HG03439 (cell line): ENCODE measurements around the gene UBN1.

Source experiments
- ATAC-seq: cut with Tn5 transposase; IDR thresholded peaks from one replicate; pipeline ENCODE4 v1.9.1; 2021; ENCODE audit warnings: mild to moderate bottlenecking, moderate library complexity; ENCODE audit not compliant: unreplicated experiment

The UBN1 gene

DNA sequence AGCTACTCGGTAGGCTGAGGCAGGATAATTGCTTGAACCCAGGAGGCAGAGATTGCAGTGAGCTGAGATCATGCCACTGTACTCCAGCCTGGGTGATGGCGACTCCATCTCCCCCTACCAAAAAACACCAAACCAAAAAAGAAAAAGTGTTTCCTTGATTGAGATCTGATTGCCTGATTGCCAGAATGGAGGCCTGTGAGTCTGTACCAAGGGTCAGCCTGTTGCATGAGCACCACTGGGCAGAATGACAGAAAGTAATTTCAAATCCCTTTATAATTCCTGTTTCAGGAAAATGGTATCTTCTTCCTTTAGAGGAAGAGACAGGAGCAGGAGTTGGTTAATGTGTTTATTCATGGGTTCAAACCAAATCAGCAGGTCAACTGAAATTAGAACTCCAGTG, 8.5 kb downstream of the UBN1 start:
- no peak for ATAC-seq

DNA sequence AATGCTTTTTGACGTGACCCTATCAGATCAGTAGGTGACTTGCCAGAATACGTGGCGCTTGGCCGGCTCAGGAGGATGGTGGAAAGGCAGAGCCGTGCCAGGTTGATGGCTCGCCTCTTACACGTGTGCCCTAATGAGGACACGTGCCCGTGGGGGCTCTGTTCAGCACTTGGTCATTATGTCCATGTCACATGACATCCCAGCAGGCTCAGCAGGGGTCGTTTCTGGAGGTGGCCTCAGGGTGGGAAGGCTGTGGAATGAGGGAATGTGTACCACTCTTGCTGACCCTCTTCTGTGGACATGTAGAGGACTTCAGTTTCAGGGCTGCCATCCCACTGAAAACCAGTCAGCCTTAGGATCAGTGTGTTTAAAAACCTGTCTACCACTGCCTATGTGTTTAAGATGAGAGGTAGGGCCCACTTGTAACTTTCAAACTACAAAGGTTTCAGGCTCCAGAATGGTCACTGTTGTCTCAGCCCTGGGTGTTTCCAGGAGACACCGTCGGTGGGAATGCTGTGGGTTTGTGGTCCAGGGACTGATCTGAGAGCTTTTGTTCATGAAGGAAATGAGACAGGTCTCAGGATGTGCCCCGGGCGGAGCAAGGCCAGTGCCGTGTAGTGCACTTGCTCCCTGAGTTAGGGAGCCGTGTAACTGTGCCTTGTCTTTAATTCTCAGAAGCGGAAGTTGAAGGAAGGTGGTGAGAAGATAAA, 12.1 kb downstream of the UBN1 start:
- ATAC-seq: no peak

DNA sequence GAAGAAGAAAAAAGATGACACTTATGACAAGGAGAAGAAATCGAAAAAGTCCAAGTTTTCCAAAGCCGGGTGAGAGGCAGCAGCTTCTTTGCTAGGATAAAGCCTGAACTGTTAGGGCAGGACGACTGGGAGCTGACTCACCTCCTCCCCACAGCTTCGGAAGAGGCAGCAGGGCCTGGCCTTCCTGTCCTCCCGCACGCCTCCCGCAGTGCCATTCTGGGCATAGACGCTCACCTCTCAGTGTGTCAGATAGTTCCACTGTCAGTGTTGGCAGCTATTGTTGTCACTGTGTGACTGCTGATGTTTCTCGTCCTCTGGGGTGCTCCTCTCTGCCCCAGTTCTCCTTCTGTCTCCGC, 12.6 kb downstream of the UBN1 start:
- ATAC-seq: no peak

DNA sequence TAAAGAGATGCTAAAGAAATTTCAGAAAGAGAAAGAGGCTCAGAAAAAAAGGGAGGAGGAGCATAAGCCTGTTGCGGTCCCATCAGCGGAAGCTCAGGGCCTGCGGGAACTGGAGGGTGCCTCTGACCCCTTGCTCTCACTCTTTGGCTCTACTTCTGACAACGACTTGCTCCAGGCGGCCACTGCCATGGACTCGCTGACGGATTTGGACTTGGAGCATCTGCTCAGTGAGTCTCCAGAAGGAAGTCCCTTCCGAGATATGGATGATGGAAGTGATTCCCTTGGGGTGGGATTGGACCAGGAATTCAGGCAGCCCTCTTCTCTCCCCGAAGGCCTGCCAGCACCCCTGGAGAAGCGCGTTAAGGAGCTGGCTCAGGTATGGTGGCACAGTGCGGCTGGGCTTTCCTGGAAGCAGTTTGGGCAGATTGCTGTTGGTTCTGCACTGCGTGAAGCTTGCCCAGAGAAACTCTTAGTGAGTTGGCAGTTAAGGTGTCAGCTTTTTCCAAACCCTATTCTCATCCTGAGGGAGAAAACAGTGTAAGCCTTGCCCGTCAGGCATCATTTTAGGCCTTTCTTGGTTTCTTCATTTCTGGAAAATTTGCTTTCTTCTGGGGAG, 13.6 kb downstream of the UBN1 start:
- no peak for ATAC-seq

DNA sequence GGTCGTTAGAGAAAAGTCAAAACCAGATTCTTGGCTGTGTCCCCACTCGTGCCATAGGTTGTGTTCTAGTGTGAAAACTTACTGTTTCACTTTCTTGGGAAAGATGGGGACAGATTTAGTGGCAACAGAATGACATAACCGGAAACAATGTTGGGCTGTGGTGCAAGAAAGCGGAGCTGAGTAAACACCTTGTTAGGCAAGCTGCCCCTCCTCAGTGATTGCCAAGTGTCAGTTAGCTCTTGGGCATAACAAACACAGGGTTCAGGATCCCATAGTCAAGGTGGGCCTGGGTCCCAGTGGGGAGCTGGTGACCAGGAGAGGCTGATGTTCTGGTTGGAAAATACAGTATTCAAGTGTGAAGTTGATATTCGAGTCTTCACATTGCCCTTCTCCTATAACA, 15.4 kb downstream of the UBN1 start:
- no peak for ATAC-seq

DNA sequence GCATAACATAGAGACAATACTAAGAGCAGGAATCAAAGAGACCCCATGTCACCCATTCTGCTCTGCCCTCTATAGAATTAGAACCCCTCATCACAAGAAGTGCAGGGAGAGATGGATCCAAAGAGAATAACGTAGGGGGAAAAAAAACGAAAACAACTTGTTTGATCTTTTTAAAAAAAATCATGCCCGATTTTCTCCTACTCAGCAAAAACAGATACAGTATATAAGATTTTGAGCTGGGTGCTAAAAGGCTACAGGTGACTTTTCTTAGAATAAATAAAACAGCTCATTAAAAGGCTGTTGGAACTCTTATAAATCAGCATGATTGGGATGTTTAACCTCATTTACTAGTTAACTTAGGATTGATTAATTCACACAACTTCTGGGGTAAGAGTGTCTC, 17.4 kb downstream of the UBN1 start:
- ATAC-seq: no peak

DNA sequence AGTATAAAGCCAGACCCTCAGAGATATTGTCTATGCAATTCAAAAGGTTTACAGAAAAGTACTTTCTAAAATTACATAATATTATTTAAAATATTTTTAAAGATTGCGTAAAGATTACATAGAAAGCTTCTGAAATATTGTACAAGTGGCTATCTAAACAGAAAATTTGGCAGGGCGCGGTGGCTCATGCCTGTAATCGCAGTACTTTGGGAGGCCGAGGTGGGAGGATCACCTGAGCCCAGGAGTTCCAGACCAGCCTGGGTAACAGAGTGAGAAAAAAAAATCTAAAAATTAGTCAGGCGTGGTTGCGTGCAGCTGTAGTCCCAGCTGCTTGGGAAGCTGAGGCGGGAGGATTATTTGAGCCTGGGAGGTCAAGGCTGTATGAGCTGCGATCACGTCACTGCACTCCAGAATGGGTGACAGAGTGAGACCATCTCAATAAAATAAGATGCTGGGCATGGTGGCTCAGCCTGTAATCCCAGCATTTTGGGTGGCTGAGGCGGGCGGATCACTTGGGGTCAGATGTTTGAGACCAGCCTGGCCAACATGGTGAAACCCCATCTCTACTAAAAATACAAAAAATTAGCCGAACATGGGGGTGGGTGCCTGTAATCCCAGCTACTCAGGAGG, 18.1 kb downstream of the UBN1 start:
- no peak for ATAC-seq

DNA sequence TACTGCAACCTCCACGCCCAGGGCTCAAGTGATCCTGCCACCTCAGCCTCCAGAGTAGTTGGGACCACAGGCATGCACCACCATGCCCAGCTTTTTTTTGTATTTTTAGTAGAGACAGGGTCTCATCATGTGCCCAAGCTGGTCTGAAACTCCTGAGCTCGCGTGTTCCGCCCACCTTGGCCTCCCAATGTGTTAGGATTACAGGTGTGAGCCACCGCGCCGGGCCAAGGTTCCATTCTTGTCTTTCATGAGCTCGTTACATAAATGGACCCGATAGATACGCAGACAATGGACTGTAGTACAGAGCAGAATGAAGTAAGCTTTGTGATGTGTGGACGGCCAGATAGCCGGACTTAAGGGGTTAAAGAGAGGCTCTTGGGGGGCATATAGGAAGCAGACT, 19.3 kb downstream of the UBN1 start:
- no peak for ATAC-seq

DNA sequence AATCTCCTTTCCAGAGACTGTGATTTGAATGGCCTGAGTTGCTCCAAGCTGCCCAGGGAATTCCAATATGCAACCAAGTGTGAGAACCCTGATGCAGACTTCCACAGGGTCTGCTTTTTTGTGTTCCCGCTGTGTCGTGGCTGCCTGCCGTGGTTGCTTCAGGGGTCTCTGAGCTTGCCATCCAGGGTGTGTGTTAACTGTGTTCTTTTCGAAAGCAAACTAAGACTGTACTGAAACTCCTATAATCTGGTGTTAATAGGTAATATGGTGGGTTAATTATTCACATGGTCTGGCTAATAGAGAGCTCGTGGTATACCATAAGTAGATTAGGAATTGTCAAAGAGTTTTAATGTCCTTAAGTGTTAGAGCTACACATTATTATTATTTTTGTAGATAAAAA, 20.7 kb downstream of the UBN1 start:
- no peak for ATAC-seq

DNA sequence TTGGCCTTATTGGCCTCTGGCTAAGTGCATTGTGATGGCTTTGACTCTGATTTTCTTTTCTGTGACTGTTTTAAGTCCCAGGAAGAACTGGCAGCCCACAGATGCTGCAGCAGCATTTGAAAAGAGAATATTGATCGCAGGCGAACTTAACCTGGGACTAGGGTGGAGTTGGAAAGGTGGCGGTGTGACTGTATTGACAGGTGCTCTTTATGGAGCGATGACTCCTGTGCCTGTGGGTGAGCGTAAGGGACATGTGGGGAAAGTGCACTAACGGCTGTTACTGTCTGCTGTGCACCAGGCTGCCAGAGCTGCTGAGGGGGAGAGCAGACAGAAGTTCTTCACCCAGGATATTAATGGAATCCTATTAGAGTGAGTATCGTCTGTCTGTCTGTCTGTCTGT, 21.3 kb downstream of the UBN1 start:
- ATAC-seq: no peak

DNA sequence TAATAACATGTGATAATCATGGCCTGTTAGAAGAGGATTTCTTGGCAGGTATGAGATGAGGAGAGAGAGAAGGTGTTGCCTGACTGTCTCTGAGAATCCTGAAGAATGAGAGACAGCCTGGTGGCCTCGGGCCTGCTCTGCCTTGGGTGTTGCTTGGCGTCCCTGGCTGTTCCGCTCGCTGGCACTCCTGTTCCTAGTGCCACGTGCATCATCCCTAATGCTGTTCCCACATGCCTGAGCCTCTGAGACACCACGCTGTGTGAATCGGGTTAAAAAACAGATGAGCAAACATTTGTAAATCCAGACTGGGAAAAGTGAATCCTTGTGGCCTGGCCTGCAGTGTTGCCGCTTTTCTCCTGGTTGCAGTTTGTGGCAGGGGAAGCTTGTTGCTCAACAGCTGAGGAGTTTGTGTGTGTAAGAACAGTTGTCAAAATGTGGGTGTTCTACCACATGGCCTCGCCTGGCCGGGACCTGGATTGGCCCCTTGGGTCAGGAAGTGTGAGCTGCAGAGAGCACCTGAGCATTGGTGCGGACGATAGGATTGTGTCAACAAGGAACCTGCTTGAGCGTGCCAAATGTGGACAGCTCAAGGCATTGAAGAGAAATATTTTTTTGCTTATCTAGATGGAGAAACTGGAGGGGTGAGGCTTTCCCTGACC, 22.0 kb downstream of the UBN1 start:
- ATAC-seq: no peak

DNA sequence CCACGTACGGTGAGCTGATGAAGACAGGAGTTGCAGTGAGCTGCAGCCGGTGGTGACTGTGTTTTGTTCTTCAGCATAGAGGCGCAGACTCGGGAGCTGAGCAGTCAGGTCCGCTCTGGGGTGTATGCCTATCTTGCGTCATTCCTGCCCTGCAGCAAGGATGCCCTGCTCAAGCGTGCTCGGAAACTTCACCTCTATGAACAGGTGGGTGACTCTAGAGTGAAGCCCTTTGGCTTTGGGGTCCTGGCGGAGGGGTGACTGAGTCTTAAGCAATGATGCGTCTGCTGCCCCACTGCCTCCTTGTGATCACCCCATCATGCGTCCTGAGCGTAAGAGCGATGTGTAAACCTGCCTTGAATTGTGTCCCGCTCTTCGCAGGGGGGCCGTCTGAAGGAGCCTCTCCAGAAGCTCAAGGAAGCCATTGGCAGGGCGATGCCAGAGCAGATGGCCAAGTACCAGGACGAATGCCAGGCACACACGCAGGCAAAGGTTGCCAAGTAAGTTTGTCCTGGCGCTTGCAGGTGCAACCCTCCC, 22.9 kb downstream of the UBN1 start:
- no peak for ATAC-seq

DNA sequence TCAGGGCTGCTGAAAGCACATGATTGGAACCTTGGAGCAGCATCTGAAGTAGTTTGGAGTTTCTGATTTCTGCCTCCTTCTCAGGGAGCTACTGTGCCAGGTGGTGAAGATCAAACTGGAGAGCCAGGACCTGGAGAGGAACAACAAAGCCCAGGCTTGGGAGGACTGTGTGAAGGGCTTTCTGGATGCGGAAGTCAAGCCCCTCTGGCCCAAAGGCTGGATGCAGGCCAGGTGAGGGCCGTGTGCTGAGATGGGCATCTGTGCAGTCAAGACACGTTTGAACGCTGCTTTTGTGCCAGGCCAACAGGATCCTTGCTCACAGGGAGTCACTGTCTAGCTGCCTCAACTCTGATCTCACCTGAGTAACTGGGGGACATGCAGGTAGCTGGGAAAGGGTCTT, 23.8 kb downstream of the UBN1 start:
- no peak for ATAC-seq

DNA sequence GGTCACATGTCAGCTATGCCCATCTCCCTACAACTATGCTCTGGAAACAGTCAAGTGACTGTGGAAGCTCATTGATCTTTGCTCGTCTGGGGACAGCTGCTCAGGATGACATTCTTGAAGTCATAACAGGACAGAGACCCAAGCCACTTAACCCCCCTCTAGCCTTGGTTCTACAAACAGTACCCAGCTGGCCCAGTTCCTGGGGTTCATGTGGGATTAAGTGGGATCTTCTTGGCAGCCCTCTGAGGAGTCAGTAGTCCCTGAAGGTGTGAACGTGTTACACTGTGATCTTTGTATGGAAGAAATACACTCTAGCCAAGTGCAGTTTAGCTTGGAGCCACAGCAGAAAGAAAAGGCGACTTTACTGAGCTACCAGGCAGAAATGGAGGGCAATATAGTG, 25.8 kb downstream of the UBN1 start:
- ATAC-seq: no peak

DNA sequence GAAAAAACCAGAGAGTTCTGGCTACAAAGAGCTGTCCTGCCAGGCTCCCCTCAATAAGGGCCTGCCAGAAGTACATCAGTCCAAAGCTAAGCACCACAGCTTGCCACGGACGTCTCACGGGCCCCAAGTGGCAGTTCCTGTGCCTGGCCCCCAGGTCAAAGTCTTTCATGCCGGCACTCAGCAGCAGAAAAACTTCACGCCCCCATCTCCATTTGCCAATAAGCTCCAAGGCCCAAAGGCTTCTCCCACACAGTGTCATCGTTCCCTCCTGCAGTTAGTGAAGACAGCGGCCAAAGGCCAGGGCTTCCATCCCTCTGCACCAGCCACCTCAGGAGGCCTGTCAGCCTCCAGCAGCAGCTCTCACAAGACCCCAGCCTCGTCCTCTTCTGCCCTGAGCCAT, 27.4 kb downstream of the UBN1 start:
- ATAC-seq: no peak

DNA sequence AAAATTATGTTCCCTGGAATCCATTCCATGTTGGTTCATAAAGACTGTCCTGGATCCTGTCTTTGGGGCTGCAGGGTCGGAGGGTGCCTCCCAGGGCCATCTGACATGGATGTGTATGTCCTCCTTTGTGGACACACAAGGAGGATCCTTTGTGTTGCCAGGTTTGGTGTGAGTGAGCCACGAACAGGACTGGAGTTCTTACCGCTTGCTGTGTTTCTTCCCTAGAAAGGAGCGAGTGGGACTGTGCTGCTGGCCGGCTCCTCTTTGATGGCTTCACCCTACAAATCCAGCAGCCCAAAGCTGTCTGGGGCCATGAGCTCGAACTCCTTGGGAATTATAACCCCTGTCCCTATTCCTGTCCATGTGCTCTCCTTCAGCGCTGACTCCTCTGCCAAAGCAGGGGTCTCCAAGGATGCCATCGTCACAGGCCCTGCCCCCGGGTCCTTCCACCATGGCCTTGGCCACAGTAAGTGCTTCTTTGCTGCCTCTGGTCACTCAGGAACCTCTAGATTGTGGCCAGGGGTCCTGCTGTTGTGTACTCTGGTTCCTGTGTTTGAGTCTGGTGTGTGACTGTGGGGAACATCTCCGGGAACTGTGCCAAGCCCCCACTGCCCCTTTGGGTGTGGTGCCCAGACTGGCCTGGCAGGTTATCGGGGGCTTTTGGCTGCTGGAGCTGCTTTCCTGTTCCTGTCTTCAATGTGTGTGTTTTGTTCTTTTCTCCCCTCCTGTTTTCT, 29.5 kb downstream of the UBN1 start:
- ATAC-seq: no peak

DNA sequence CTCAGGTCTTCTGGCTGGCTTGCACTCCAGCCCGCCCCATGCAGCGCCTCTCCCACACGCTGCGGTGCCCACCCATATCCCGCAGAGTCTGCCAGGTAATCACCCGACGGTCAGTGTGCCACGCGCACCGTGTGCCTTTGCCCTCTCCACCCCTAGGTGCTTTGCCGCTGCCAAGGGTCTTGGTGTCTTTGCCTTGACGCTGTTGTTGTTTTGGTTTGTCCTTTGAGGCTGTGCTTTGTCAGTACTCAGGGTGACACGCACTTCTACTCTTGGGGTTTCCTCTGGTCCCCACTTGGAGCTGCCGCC, 30.1 kb downstream of the UBN1 start:
- no peak for ATAC-seq

DNA sequence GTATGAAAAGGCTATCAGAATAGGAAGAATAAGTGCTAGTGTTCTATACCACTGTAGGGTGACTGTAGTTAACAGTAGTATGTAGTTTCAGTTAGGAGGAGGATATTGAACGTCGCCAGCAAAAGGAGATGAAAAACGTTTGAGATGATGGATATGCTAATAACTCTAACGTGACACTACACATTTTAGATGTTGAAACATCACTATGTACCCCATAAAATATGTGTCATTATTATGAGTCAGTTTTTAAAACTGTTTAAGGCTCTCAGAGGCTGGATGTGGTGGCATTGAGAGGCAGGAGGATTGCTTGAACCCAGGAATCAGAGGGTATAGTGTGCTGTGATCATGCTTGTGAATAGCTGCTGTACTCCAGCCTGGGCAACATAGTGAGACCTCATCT, 31.8 kb downstream of the UBN1 start:
- no peak for ATAC-seq

DNA sequence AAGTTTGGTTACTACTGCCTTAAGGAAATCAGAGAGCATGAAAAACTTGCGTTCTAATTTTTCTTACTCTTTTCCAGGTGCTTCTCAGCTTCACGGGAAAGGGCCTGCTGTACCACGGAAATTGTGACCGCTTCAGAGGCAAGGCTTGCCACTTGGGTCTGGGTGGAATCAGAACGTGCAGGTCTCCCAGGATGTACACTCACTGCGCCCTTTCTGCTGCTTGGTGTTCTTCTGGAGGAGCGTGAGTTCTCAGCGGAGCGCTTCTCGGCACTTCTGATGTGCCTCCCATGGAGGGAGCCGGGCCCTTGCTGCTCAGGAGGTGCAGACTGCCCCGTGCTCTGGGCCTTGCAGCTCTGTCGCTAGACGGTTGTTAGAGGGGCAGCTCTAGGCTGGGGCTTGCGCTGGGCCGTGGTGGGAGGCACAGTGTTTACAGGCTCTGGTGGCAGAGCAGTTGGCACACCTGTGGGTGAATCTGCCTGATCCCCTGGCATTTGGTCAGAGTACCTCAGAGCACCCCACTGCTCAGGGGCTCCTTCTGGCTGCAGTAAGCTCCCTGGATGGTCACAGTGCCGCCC, 32.8 kb downstream of the UBN1 start:
- no peak for ATAC-seq

DNA sequence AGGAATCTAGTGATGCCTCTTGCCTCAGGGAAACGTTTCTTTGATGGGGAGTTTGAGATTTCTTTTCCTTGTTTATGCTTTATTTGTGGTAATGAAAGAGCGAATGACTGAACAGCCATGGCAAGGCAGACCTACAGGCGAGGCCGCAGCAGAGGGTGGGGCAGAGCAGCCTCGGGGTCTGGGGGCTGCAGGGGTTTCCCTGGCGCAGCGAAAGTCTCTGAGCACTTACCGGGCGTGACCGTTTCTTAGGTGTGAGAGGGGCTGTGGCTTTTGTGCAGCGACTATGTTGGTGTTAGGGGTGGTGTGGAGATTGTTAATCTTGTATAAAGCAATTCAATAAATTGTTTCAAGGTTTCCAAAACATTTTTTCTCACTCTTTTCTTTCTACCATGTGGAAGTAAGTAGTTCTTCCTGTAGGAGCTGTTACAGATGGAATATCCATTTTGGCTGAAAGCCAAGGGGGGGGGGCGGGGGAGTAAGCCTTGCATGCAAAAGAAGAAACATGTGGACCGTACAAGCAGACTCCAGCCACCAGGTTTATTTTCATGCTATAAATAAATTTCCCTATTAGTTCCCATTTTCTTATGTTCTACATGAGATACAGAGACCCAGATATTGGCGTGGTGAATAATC, 34.8 kb downstream of the UBN1 start:
- ATAC-seq: no peak
